Osteocyte (in vitro differentiated cells): ENCODE results near the gene CSTB. TPM values are rescaled to one million over a fixed set of nuclear protein-coding genes. Genes with fewer than 3 reads are reported as not detected.

Experiments
- DNase-seq: peaks from one replicate; pipeline ENCODE4 v3.0.0; 2021; ENCODE audit warnings: mixed read lengths; ENCODE audit not compliant: unreplicated experiment; ENCODE audit errors: extremely low spot score
- H3K27ac Mint-ChIP-seq: one replicate; pipeline ENCODE4 v1.8.0; 2021; ENCODE audit warnings: mild to moderate bottlenecking, mixed read lengths; ENCODE audit not compliant: unreplicated experiment
- H3K27me3 Mint-ChIP-seq: one replicate; pipeline ENCODE4 v1.8.0; 2021; ENCODE audit warnings: mixed read lengths; ENCODE audit not compliant: unreplicated experiment
- H3K36me3 Mint-ChIP-seq: one replicate; pipeline ENCODE4 v1.8.0; 2021; ENCODE audit warnings: mixed read lengths; ENCODE audit not compliant: unreplicated experiment
- H3K4me1 Mint-ChIP-seq: one replicate; pipeline ENCODE4 v1.8.0; 2021; ENCODE audit warnings: mixed read lengths; ENCODE audit not compliant: unreplicated experiment
- H3K4me3 Mint-ChIP-seq: one replicate; pipeline ENCODE4 v1.8.0; 2021; ENCODE audit warnings: mild to moderate bottlenecking, moderate library complexity, mixed read lengths; ENCODE audit not compliant: unreplicated experiment
- H3K9me3 Mint-ChIP-seq: one replicate; pipeline ENCODE4 v1.8.0; 2021; ENCODE audit warnings: mixed read lengths; ENCODE audit not compliant: unreplicated experiment
- CTCF ChIP-seq: fragments of 200-600 bp; sonication (generic); IDR thresholded peaks from 2 replicates; pipeline ENCODE4 v1.5.0; 2021; ENCODE audit warnings: antibody characterized with exemption, mild to moderate bottlenecking, moderate library complexity
- total RNA-seq: library from RNA; stranded (reverse); gene quantifications from 2 replicates; pipeline ENCODE4 v1.2.1, GENCODE V29; 2021

CSTB gene
- total RNA-seq, 1 donor from 2014 or later = 59.1 TPM

- no peaks in the 10 kb centered on the region for H3K9me3 Mint-ChIP-seq
- TF ChIP-seq CTCF = no peak
- peaks cover 10% of the 10 kb centered on the region for H3K4me1 Mint-ChIP-seq
- no peak overlapping the region for H3K27ac Mint-ChIP-seq
- no peak overlapping the region for H3K4me3 Mint-ChIP-seq
- DNase-seq = no peak
- H3K36me3 Mint-ChIP-seq = peaks cover 23% of the 10 kb centered on the region
- H3K27me3 Mint-ChIP-seq = no peaks in the 10 kb centered on the region
These were observed 22.7 kb downstream of the CSTB start for GRCh38 chr21:43753439-43753799.

GRCh38 chr21:43752758-43753438 is 23.2 kb downstream of the CSTB start:
- no peaks in the 10 kb centered on the region for H3K9me3 Mint-ChIP-seq
- peaks cover 5% of the 10 kb centered on the region for H3K4me1 Mint-ChIP-seq
- H3K36me3 Mint-ChIP-seq = peaks cover 23% of the 10 kb centered on the region
- TF ChIP-seq CTCF = no peak
- H3K27ac Mint-ChIP-seq = no peak overlapping the region
- H3K27me3 Mint-ChIP-seq = no peaks in the 10 kb centered on the region
- no peak for DNase-seq
- H3K4me3 Mint-ChIP-seq = no peak overlapping the region

GRCh38 chr21:43751955-43752591 is 24.0 kb downstream of the CSTB start:
- H3K36me3 Mint-ChIP-seq = peaks cover 23% of the 10 kb centered on the region
- no peak for TF ChIP-seq CTCF
- H3K4me3 Mint-ChIP-seq = no peak overlapping the region
- no peaks in the 10 kb centered on the region for H3K27me3 Mint-ChIP-seq
- no peaks in the 10 kb centered on the region for H3K9me3 Mint-ChIP-seq
- no peak for DNase-seq
- H3K27ac Mint-ChIP-seq = no peak overlapping the region
- H3K4me1 Mint-ChIP-seq = no peaks in the 10 kb centered on the region

GRCh38 chr21:43750339-43751033 is 25.6 kb downstream of the CSTB start:
- TF ChIP-seq CTCF = no peak
- Mint-ChIP-seq H3K27me3 (no peaks in the 10 kb centered on the region), H3K27ac (no peak overlapping the region), H3K4me1 (no peaks in the 10 kb centered on the region), H3K9me3 (no peaks in the 10 kb centered on the region), H3K4me3 (no peak overlapping the region), H3K36me3 (peaks cover 19% of the 10 kb centered on the region)
- no peak for DNase-seq

GRCh38 chr21:43749651-43750262 is 26.4 kb downstream of the CSTB start:
- H3K27me3 Mint-ChIP-seq = no peaks in the 10 kb centered on the region
- DNase-seq = no peak
- no peak overlapping the region for H3K27ac Mint-ChIP-seq
- no peak overlapping the region for H3K4me3 Mint-ChIP-seq
- no peaks in the 10 kb centered on the region for H3K4me1 Mint-ChIP-seq
- TF ChIP-seq CTCF = no peak
- no peaks in the 10 kb centered on the region for H3K9me3 Mint-ChIP-seq
- H3K36me3 Mint-ChIP-seq = peaks cover 20% of the 10 kb centered on the region
